Keratinocyte (primary cell): Measurements from ENCODE around the gene SOX18.

Experiments
- EZH2 ChIP-seq: IDR thresholded peaks from one replicate; pipeline ENCODE4 v1.6.1; 2012; ENCODE audit warnings: inconsistent platforms, mild to moderate bottlenecking, low read length, moderate library complexity
- TF ChIP-seq, protein P1 (sequence below), 3 experiments: IDR thresholded peaks in 1 of 3; conservative IDR thresholded peaks in 1 of 3; optimal IDR thresholded peaks in 1 of 3; 2 replicates in 2 of 3; 3 replicates in 1 of 3; pipeline versions ENCODE3 to v1.5.1; 2011; ENCODE audit warnings: low read length in 3 of 3, mild to moderate bottlenecking in 3 of 3, moderate library complexity in 2 of 3, control low read depth in 1 of 3, inconsistent platforms in 1 of 3; ENCODE audit not compliant: insufficient read depth in 2 of 3; ENCODE audit errors: extremely low read depth in 1 of 3

- TF ChIP-seq, protein P1, sequence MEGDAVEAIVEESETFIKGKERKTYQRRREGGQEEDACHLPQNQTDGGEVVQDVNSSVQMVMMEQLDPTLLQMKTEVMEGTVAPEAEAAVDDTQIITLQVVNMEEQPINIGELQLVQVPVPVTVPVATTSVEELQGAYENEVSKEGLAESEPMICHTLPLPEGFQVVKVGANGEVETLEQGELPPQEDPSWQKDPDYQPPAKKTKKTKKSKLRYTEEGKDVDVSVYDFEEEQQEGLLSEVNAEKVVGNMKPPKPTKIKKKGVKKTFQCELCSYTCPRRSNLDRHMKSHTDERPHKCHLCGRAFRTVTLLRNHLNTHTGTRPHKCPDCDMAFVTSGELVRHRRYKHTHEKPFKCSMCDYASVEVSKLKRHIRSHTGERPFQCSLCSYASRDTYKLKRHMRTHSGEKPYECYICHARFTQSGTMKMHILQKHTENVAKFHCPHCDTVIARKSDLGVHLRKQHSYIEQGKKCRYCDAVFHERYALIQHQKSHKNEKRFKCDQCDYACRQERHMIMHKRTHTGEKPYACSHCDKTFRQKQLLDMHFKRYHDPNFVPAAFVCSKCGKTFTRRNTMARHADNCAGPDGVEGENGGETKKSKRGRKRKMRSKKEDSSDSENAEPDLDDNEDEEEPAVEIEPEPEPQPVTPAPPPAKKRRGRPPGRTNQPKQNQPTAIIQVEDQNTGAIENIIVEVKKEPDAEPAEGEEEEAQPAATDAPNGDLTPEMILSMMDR (optimal IDR thresholded peaks at IDR 0.05 in 1 of 3, IDR thresholded peaks at IDR 0.05 in 1 of 3, conservative IDR thresholded peaks at IDR 0.05 in 1 of 3; ENCODE audit: extremely low read depth in 1 of 3, insufficient read depth in 2 of 3, low read length in 3 of 3), result no peak
- no peak for TF ChIP-seq EZH2
Measured at GRCh38 chr20:64098471-64099013, 49.1 kb upstream of the SOX18 start.
